HCT116 (cell line): ENCODE measurements around the gene SPAG8. TPM values are rescaled to one million over a fixed set of nuclear protein-coding genes. Genes with fewer than 3 reads are reported as not detected.

ENCODE experiments used
- ATAC-seq: fragments of 200-7000 bp; cut with Tn5 transposase; 2 replicates; pipeline ENCODE4 v1.9.1; 2020; ENCODE audit warnings: mild to moderate bottlenecking, moderate library complexity
- BruUV-seq: library from RNA; stranded (reverse); fragments of 400-500 nt; replicated peaks from 2 replicates; lab custom pipeline; 2021; lab: Mats Ljungman, UMichigan
- CTCF ChIA-PET: fragments of 300-600 bp; sonication (Branson Sonifier 250); formaldehyde crosslinking; loops from one replicate; lab custom pipeline; 2021; ENCODE audit warnings: antibody characterized with exemption; lab: Charles Lee
- POLR2A ChIA-PET: fragments of 300-600, 350-600 bp; sonication (Branson Sonifier 250); formaldehyde crosslinking; loops from one replicate; lab custom pipeline; 2021; ENCODE audit warnings: antibody characterized with exemption; lab: Charles Lee
- RAD21 ChIA-PET, 2 experiments: fragments of 300-600 bp; sonication (Branson Sonifier 250); formaldehyde crosslinking; loops; one replicate each; lab custom pipeline; 2023; ENCODE audit warnings: low total read pairs in 2 of 2; ENCODE audit not compliant: uncharacterized antibody in 2 of 2, unreplicated experiment in 2 of 2, low non-redundant PET in 1 of 2; lab: Charles Lee
- DNase-seq: peaks from one replicate; pipeline ENCODE4 v3.0.0-alpha.2; 2010; ENCODE audit warnings: low read depth, low spot score
- H2AFZ ChIP-seq: fragments of 200-600 bp; shearing (Covaris generic), sonication (generic); 2 replicates; pipeline ENCODE4 v1.6.1; 2017; ENCODE audit warnings: low read depth, mixed run types, mixed read lengths, antibody characterized with exemption, low read length; ENCODE audit not compliant: poor library complexity, severe bottlenecking
- H3K27ac ChIP-seq: 2 replicates; pipeline ENCODE4 v1.5.1; 2012; ENCODE audit warnings: low read depth, low read length
- H3K27me3 ChIP-seq: fragments of 200-600 bp; sonication (generic); 2 replicates; pipeline ENCODE4 v1.6.1; 2016; ENCODE audit warnings: mixed run types, low read length, mixed read lengths; ENCODE audit not compliant: insufficient read depth
- H3K36me3 ChIP-seq, 2 experiments: fragments of 200-500 bp in 1 of 2; fragments of 200-600 bp in 1 of 2; sonication (Bioruptor generic) in 1 of 2; sonication (generic) in 1 of 2; 2 replicates each; pipeline versions ENCODE4 v1.5.1 to v1.6.1; 2014 to 2016; ENCODE audit warnings: low read length in 2 of 2, inconsistent platforms in 1 of 2, mixed read lengths in 1 of 2, mixed run types in 1 of 2; ENCODE audit not compliant: insufficient read depth in 2 of 2, control insufficient read depth in 1 of 2
- H3K4me1 ChIP-seq, 2 experiments: fragments of 200-600 bp in 1 of 2; sonication (generic) in 1 of 2; 2 replicates each; pipeline versions ENCODE4 v1.5.1 to v1.6.1; 2012 to 2017; ENCODE audit warnings: low read length in 2 of 2, inconsistent platforms in 1 of 2, mild to moderate bottlenecking in 1 of 2, mixed read lengths in 1 of 2, mixed run types in 1 of 2, moderate library complexity in 1 of 2; ENCODE audit not compliant: insufficient read depth in 2 of 2, control insufficient read depth in 1 of 2
- H3K4me2 ChIP-seq: fragments of 200-600 bp; sonication (generic); 2 replicates; pipeline ENCODE4 v1.6.1; 2017; ENCODE audit warnings: mixed run types, low read length, mixed read lengths
- H3K4me3 ChIP-seq, 2 experiments: fragments of 200-600 bp in 1 of 2; sonication (generic) in 1 of 2; replicated peaks in 1 of 2; 2 replicates each; pipeline ENCODE4 v1.5.1; 2011 to 2016; ENCODE audit warnings: low read length in 2 of 2, control low read depth in 1 of 2, low read depth in 1 of 2, mild to moderate bottlenecking in 1 of 2, mixed read lengths in 1 of 2, mixed run types in 1 of 2
- H3K79me2 ChIP-seq: fragments of 200-600 bp; sonication (generic); 2 replicates; pipeline ENCODE4 v1.6.1; 2017; ENCODE audit warnings: mild to moderate bottlenecking, mixed run types, low read length, moderate library complexity, mixed read lengths; ENCODE audit not compliant: insufficient read depth
- H3K9ac ChIP-seq: fragments of 200-600 bp; sonication (generic); 2 replicates; pipeline ENCODE4 v1.6.1; 2016; ENCODE audit warnings: low read length, mixed read lengths
- H3K9me2 ChIP-seq: fragments of 200-600 bp; sonication (generic), shearing (Covaris generic); 2 replicates; pipeline ENCODE4 v1.6.1; 2017; ENCODE audit warnings: mixed run types, mild to moderate bottlenecking, moderate library complexity; ENCODE audit not compliant: insufficient read depth
- H3K9me3 ChIP-seq, 2 experiments: fragments of 200-500 bp in 1 of 2; fragments of 200-600 bp in 1 of 2; sonication (Bioruptor generic) in 1 of 2; sonication (generic) in 1 of 2; 2 replicates each; pipeline ENCODE4 v1.6.1; 2014 to 2017; ENCODE audit warnings: low read length in 2 of 2, mixed read lengths in 2 of 2, inconsistent platforms in 1 of 2, low read depth in 1 of 2, mild to moderate bottlenecking in 1 of 2, mixed run types in 1 of 2, moderate library complexity in 1 of 2; ENCODE audit not compliant: control insufficient read depth in 1 of 2, insufficient read depth in 1 of 2
- H4K20me1 ChIP-seq: fragments of 200-600 bp; sonication (generic), shearing (Covaris generic); 2 replicates; pipeline ENCODE4 v1.6.1; 2017; ENCODE audit warnings: mixed run types, mild to moderate bottlenecking, moderate library complexity; ENCODE audit not compliant: insufficient read depth
- CBX3 ChIP-seq: IDR thresholded peaks from 2 replicates; pipeline ENCODE4 v1.6.1; 2012; ENCODE audit warnings: low read depth
- CEBPB ChIP-seq: IDR thresholded peaks from 2 replicates; pipeline ENCODE4 v1.6.1; 2012; ENCODE audit warnings: low read depth
- EZH2phosphoT487 ChIP-seq: fragments of 200-600 bp; IDR thresholded peaks from 2 replicates; pipeline ENCODE4 v1.6.1; 2018; ENCODE audit warnings: antibody characterized with exemption, borderline replicate concordance
- FOSL1 ChIP-seq: IDR thresholded peaks from 2 replicates; pipeline ENCODE4 v1.6.1; 2012; ENCODE audit warnings: low read depth
- POLR2AphosphoS5 ChIP-seq: IDR thresholded peaks from 2 replicates; pipeline ENCODE4 v1.6.1; 2011; ENCODE audit warnings: mild to moderate bottlenecking, low read depth, low read length, moderate library complexity
- RAD21 ChIP-seq: IDR thresholded peaks from 2 replicates; pipeline ENCODE4 v1.6.1; 2012; ENCODE audit warnings: low read depth, mild to moderate bottlenecking
- SIN3A ChIP-seq: IDR thresholded peaks from 2 replicates; pipeline ENCODE4 v1.6.1; 2012; ENCODE audit warnings: low read depth
- SP1 ChIP-seq: IDR thresholded peaks from 2 replicates; pipeline ENCODE4 v1.6.1; 2012; ENCODE audit warnings: low read depth
- SRF ChIP-seq: IDR thresholded peaks from 2 replicates; pipeline ENCODE4 v1.6.1; 2012; ENCODE audit warnings: low read depth
- TCF7L2 ChIP-seq: IDR thresholded peaks from 2 replicates; pipeline ENCODE4 v1.7.0; 2011; ENCODE audit warnings: borderline replicate concordance, inconsistent platforms; ENCODE audit not compliant: insufficient read depth, insufficient read length; ENCODE audit errors: extremely low read depth
- YY1 ChIP-seq: IDR thresholded peaks from 2 replicates; pipeline ENCODE4 v1.6.1; 2011; ENCODE audit warnings: low read length, low read depth, moderate library complexity, mild to moderate bottlenecking; ENCODE audit not compliant: insufficient replicate concordance; ENCODE audit errors: extremely low read depth
- ZFX ChIP-seq: fragments of 450-650 bp; IDR thresholded peaks from 2 replicates; pipeline ENCODE4 v1.6.1; 2017
- ZNF274 ChIP-seq: fragments of 200-500 bp; sonication (Bioruptor generic); IDR thresholded peaks from 2 replicates; pipeline ENCODE4 v1.6.1; 2014; ENCODE audit warnings: mild to moderate bottlenecking, low read depth, low read length, inconsistent platforms
- intact Hi-C: fragments of 100-400 bp; cut with micrococcal nuclease; formaldehyde crosslinking; loops from 2 replicates; pipeline ENCODE4 v1.10.0; 2022
- total RNA-seq: library from RNA; stranded (reverse); gene quantifications from one replicate; pipeline ENCODE4 v1.2.1, GENCODE V29; 2021; ENCODE audit not compliant: unreplicated experiment
- TF ChIP-seq, protein P1 (sequence below): IDR thresholded peaks from 2 replicates; pipeline ENCODE4 v1.6.1; 2012
- TF ChIP-seq, protein P2 (sequence below): IDR thresholded peaks from 2 replicates; pipeline ENCODE4 v1.6.1; 2012; ENCODE audit warnings: low read depth
- TF ChIP-seq, protein P3 (sequence below): IDR thresholded peaks from 2 replicates; pipeline ENCODE4 v1.6.1; 2012

The SPAG8 gene
- total RNA-seq, 1 experiment from 2014 or later: 0.39 TPM

DNA sequence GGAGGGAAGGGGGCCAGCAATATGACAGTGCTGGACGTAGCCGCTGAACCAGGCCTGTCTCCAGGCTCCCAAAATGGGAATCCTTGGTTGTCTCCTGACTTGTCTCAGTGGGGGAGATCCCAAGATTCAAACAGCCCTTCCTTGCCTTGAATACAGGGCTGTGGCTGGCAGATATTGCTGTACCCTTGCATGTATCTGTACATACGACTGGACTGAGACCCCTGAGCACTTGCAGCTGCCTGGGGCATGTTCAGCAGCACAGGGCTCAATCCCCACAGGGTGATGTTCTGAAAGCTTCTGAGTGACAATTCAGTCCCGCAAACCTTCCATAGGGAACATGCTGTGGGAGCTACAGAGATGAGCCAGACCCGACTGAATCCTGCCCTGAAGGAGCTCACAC is 44.8 kb upstream of the SPAG8 start:
- ChIA-PET RAD21 (no interaction called here), CTCF (interaction anchor here (1.6 kb wide), 1 partner anchor 25 kb away, joined by 5 read pairs; no protein-coding TSS in a partner anchor), POLR2A (no interaction called here)
- intact Hi-C loops: no loop called here
- DNase-seq: no peak
- Histone ChIP-seq H3K9ac (no peak overlapping the region), H3K27ac (no peak overlapping the region), H3K4me1 (no peaks in the 10 kb centered on the region), H2AFZ (no peak overlapping the region), H4K20me1 (no peaks in the 10 kb centered on the region), H3K4me2 (no peak overlapping the region), H3K9me2 (no peaks in the 10 kb centered on the region), H3K4me3 (no peak overlapping the region), H3K27me3 (peaks cover 3% of the 10 kb centered on the region; the same call in 1 of the 2 replicates), H3K79me2 (no peaks in the 10 kb centered on the region), H3K9me3 (no peaks in the 10 kb centered on the region), H3K36me3 (no peaks in the 10 kb centered on the region)
- no TSS peak for BruUV-seq
- TF ChIP-seq, protein P1, sequence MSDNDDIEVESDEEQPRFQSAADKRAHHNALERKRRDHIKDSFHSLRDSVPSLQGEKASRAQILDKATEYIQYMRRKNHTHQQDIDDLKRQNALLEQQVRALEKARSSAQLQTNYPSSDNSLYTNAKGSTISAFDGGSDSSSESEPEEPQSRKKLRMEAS: no peak
- no peak for TF ChIP-seq ZNF274
- no peak for TF ChIP-seq SRF
- no peak for TF ChIP-seq ZFX
- TF ChIP-seq, protein P2, sequence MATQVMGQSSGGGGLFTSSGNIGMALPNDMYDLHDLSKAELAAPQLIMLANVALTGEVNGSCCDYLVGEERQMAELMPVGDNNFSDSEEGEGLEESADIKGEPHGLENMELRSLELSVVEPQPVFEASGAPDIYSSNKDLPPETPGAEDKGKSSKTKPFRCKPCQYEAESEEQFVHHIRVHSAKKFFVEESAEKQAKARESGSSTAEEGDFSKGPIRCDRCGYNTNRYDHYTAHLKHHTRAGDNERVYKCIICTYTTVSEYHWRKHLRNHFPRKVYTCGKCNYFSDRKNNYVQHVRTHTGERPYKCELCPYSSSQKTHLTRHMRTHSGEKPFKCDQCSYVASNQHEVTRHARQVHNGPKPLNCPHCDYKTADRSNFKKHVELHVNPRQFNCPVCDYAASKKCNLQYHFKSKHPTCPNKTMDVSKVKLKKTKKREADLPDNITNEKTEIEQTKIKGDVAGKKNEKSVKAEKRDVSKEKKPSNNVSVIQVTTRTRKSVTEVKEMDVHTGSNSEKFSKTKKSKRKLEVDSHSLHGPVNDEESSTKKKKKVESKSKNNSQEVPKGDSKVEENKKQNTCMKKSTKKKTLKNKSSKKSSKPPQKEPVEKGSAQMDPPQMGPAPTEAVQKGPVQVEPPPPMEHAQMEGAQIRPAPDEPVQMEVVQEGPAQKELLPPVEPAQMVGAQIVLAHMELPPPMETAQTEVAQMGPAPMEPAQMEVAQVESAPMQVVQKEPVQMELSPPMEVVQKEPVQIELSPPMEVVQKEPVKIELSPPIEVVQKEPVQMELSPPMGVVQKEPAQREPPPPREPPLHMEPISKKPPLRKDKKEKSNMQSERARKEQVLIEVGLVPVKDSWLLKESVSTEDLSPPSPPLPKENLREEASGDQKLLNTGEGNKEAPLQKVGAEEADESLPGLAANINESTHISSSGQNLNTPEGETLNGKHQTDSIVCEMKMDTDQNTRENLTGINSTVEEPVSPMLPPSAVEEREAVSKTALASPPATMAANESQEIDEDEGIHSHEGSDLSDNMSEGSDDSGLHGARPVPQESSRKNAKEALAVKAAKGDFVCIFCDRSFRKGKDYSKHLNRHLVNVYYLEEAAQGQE: no peak
- no peak for TF ChIP-seq SIN3A
- no peak for TF ChIP-seq RAD21
- TF ChIP-seq SP1: no peak
- no peak for TF ChIP-seq CEBPB
- no peak for TF ChIP-seq EZH2phosphoT487
- TF ChIP-seq, protein P3, sequence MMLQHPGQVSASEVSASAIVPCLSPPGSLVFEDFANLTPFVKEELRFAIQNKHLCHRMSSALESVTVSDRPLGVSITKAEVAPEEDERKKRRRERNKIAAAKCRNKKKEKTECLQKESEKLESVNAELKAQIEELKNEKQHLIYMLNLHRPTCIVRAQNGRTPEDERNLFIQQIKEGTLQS: no peak
- no peak for TF ChIP-seq TCF7L2
- no peak for TF ChIP-seq FOSL1
- no peak for TF ChIP-seq YY1
- no peak for TF ChIP-seq POLR2AphosphoS5
- no peak for TF ChIP-seq CBX3
- no peak for ATAC-seq
